IPS-NIHi11 (cell line): ENCODE data around the gene ZNF280B.

ENCODE experiments used
- DNase-seq: peaks from one replicate; pipeline ENCODE4 v3.0.0; 2012; ENCODE audit warnings: mixed read lengths, low spot score

The ZNF280B gene, protein sequence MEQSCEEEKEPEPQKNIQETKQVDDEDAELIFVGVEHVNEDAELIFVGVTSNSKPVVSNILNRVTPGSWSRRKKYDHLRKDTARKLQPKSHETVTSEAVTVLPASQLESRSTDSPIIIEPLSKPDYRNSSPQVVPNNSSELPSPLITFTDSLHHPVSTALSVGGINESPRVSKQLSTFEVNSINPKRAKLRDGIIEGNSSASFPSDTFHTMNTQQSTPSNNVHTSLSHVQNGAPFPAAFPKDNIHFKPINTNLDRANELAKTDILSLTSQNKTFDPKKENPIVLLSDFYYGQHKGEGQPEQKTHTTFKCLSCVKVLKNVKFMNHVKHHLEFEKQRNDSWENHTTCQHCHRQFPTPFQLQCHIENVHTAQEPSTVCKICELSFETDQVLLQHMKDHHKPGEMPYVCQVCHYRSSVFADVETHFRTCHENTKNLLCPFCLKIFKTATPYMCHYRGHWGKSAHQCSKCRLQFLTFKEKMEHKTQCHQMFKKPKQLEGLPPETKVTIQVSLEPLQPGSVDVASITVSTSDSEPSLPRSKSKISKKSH

DNA sequence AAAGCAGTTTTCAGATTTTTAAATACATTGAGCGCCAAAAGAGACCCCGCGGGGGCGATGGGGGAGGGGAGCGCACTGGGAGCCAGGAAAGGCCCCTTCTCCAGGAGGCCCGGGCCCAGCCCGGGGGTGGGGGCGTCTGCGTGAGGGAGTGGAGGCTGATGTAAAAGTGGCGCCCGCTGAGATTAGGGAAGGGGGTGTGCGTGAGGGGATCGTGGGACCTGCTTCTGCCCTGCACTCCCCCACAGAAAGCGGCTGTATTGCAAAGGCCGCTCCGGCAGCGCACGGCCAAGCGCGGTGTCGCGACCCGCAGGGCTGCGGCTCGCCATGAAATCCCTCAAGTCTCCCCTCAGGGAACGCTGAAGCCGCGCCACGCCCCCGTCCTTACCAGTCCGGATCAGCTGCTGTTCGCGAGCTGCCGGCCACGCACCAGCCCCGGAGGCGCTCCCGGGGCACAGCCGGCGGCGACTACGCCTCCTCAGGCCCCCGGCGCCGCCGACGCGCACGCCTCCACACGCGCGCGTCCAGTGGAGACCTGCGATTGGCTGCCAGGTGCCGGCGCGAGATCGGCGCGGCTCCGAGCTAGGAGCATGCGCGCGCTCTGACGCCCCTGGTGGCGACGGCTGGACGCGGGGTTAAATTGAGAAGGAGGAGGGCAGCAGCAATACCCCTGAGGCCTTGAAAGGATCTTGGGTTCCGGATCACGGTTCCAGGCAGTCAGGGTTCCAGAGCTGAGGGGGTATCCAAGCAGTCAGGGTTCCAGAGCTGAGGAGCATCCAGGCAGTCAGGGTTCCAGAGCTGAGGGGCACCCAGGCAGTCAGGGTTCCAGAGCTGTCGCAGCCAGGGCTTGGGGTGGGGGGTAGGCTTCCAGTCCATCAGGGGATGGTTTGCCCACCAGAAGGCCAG lies at the start of gene ZNF280B:
Gene ZNF280B (minus strand): TSS at position 469 of the 903 bp plus-strand sequence. CDS start 19,344 bp downstream, outside the sequence.
- DNase-seq, result peak; percentile 95

DNA sequence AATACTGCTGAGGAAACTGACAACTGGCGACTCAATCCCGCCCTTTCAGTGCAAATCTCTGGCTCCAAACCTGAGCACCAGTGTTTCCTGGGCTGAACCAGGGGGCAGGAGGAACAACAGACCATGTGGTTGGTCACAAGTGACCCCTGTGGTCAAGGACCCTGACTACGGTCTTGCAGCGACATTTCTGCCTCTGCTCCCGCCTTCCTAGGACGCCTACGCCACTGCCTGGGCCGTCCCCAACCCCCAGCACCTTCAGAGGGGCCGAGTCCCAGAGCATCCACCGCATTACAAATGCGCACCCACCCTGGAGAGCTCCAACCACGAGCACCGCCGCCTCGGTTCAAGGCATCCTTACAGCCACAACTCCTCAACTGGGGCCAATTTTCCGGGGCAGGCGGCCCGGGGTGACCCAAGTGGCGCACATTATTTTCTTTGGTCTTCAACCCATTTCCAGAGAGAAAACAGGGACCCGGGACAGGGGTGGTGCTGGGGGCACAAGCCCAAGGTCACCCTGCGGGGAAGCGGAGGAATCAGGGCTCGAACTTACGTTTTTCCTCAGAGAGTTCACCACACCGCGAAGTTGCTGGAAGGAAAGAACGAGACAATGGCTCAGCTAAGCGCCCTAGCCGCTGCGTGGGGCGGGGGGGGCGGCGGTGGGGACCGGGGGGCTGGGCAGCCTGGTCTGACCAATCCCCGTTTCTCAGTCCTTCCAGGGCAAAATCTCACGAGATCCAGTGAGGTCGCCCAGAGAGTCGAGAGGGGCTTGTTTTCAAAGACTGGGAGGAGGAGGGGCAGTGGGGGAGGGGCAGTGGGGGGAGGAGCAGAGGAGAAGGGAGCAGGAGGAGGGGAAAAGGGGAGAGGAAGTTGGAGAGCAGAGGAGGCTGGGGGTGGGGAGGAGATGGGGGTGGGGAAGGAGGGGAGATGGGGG lies 48.7 kb upstream of the ZNF280B start:
- DNase-seq, result no peak

DNA sequence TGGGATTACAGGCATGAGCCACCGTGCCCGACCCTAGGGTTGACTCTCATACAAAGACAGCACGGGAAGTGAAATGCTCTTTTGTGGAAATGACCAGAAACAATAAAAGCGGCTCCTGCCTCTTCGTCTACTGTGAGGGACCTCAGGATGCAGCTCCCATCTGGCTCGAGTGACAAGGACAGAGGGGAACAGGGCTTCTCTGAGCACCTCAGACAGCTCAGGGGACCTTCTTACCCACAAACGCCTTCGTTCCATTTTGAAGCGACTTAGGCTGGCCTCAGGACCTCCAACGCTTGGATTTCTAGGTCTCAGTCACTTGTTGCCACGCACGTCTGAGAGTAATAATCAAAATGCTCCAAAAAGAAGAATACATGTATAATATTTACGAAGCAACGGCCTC lies 48.0 kb upstream of the ZNF280B start:
- DNase-seq, result no peak

DNA sequence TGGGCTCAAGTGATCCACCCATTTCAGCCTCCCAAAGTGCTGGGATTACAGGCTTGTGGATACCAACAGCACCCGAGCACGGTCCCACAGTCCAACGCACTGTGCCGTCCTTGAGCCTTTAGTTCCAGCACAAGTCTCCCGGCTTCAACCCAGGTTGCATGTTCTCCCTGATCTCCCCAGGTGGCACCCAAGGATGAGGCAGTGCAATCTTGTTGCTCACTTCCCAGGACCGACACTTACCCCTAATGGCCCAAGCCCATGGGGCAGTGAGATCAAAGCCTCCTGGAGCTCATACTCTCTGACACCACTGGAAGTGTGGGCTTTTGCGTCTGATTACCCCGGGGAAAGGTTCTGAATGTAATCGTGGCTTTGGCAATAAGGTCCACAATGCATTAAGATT lies 47.1 kb upstream of the ZNF280B start:
- DNase-seq, result no peak

DNA sequence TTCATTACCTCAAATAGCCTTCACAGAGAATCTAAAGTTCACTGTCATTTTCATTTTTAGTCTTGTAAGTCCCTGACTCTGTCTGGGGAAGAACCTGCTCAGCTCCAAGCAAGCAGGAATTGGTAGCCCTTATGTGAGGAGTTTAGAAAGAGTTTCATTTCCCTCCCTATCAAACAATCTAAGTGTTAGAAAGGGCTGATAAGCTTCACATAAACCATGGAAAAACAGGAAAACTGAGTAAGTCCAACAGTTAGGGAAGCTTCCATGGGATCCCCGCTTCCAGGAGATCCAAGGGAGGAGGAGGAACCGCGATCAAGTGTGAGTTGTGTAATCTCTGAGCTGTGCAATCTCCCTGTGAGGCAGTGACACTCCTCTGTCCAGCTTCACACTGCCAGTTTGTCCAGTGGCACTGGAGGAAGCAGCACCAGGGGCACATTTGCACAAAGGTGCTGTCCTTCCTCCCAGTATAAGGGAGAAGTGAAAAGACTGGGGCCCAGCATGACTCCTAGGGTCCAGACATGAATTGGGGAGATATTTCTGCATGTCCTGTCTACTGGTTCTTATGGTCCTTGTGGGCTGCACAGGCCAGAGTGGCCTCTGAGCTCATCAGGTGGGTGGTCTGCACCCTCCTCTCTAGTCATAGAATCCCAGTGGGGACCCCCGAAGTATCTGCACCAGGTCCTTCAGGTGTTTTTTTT lies 46.2 kb upstream of the ZNF280B start:
- no peak for DNase-seq

DNA sequence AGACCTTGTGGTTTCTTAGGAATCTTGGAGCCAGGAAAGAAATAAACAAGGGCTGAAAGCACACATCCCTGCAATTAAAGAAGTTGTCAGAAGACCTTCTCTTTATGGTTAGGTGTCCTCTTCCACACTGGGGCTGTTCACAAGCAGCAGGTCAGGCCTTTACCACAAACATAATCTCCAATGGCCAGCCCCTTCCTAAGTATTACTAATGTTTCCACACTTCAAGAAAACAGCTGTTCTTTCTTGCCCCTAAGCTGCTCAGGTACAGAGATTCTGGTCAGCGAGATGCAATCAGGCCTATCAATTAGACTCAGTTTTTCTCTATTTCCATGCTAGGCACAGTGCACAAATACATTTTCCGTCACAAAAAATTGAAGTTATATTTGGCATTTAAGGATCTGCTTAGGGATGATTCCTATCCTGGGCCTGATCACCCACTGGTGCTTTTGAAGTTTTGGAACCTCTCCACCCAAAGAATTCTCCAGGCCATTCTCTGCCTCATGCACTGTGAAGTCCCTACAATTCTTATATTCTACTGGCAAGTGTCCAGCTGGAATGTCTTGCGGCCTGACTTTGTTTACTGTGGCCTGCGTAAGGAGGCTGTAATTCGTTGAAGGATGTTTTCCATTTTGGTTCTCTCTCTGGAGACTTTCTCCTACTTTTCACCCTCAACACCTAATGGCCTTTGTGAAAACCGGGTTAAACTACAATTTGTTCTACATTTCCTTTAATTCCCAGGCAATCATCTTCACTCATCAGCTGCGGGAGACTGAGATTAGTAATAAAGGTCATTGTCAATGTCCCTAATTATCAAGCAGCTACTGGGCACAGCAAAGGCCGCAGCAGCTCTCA lies 45.4 kb upstream of the ZNF280B start:
- no peak for DNase-seq

DNA sequence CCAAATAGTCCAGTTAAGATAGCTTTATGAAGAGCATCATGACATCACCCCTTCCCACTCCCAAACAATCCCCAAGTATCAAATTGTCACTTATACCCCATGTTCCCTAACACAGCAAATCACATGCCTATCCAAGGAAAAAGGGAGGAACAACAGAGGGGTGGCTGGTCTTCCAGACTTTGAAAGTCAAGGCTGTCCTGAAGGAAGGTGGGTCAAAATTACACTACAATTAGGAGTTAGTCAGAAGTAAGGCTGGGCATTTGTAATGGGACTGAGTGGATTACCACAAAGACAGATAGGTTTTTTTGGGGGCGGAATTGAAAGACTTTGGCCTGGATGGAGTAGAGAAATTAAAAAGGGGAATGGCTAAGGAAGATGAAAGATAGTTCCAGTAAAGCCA lies 44.6 kb upstream of the ZNF280B start:
- DNase-seq, result no peak

DNA sequence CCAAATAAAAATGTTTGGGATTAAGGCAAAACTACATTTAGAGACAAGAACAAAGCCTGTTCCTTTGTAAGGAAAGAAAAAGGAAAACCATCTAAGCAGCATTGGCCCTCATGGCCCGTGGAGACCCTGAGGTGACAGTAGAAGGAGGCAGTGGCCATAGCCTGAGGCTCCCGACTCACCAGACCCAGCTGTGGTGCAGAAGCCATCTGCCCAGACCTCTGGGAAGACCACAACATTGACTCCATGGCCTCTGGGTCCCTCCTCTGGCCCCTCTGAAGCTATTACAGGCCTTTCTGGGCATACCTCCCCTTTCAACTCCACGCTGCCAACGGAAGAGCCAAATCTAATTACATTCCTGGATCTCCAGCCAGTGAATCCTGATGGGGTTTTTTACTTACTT lies 44.1 kb upstream of the ZNF280B start:
- peak; percentile 49 for DNase-seq

DNA sequence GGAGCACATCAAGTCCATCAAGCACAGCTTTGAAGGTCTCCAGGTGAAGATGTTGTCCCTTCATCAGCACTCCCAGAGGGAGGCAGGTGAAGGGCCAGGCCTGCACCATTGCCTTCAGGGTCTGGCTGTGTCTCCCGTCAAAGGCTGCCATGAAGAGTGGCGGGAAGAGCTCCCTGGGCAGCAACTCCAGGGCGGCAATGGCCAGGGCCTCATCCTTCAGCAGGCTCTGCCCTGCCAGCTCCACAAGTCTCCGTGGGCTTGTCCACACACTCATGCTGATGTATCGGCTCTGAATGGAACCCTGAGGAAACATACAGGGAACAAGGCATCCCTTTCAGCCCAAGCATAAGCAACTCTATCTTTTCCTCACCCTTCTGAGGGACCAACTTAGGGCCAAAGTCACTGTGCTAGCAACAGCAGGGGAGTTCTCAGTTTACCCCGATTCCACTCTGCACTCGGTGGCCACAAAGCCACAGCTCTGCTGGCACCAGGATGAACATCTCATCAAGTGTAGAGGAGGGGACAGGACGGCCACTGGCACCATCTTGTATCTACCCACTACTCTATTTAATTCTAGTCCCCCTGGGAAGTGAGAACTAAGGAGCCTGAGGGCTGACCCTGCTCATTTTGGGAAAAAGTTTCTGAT lies 42.4 kb upstream of the ZNF280B start:
- DNase-seq, result no peak

DNA sequence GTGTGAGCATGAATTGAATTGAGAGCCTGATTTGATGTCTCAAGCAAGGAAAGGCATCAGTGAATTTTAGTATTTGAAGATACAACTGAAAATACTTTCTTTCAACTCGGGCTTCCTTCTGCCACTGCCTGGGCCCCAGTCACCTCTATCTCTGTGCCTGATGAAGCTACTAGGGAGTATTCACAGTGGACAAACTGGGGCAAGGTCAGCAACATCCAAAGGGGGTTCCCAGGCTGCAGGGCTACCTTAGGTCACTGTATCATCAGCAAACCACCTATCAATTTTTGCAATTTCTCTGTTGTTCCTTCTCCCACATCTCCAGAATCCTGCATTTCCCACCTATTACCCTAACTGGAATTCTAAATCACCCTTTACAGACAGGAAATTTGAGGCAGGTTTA lies 40.4 kb upstream of the ZNF280B start:
- no peak for DNase-seq

DNA sequence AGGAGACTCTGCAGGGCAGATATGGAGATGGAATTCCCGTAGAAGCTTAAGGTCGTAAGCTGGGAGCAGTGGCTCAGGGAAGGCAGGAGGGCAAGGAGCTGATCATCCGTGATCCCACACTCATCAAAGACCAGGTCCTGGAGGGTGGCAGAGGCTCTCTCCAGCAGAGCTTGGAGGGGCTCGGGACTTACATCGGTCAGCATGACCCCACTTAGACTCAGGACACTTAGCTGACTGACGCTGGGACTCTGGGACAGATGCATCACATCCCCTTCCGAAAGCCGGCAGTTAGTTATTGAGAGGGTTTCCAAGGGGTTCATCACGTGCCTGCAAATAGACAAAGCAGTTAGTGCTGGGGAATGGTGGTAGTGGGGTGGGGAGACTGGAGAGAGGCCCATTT lies 39.8 kb upstream of the ZNF280B start:
- DNase-seq, result no peak

DNA sequence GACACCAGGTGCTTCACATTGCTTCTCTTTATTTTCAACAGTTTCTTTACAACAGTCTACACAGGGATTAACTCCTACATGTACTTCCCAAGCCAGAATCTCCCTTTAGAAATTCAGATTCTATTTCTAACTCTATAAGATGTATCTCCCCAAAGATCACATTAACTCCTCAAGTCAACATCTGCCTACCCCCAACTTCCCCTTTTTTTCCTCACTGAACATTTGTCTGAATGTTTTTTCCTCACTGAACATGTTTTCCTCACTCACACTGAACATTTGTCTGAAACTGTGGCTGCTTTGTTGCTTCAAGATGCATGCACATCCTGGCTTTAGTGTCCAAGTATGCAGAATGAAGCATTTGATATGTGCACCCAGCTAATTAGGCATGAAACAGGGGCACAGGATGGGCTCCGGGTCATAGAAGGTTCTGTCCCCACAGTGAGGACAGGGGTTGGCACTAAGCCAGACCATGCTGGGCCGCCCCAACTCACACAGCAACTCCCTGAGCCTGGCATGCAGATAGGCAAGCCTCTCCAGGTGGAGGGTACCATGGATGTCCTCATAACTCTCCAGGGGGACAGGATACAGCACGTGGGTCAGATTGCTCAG lies 39.3 kb upstream of the ZNF280B start:
- DNase-seq, result no peak

DNA sequence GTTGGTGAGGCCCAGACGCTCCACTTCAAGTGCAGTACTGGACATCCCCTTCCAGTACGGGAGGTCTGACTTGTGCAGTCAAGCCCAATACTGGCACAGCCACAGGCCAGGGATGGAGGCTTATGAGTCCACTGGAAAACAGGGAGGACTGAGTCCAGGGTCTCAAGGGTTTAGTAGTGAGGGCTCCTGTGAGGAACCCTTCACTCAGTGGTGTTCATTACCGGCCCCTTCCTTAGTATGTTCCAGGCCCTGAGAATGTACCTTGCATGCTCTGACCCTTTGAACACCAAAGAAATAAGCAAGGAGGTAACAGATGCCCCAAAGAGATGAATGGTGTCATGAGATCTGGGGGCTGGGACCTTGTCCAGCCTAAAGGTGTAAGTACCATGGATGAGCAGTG lies 38.7 kb upstream of the ZNF280B start:
- no peak for DNase-seq

DNA sequence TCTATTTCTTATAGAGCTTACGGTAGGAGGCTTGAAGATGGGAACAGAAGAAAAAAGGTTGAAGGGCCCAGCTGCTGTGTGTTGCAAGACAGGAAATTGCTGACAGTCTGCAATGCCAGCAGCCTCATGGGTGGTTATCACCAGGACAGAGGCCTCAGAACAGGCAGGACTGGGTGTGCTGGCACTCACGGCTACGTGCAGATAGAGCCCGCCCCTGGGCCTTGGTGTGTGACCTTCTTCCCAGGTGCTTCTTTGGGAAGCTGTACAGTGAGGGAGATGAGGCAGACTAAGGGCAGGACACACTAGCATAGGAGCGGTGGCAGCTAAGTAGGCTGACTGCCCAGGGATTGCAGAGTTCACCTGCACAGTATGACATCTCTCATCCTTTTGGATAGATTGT lies 37.9 kb upstream of the ZNF280B start:
- DNase-seq, result no peak

DNA sequence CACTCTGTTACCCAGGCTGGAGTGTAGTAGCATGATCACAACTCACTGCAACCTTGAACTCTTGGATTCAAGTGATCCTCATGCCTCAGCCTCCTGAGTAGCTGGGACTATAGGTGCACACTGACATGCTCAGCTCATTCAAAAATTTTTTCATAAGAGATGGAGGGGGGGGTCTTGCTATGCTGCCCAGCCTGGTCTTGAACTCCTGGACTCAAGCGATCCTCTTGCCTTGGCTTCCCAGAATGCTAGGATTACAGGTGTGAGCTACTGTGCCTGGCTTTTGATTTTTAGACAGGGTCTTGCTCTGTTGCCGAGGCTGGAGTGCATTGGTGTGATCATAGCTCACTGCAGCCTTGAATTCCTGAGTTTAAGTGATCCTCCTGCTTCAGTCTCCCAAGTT lies 36.5 kb upstream of the ZNF280B start:
- no peak for DNase-seq

DNA sequence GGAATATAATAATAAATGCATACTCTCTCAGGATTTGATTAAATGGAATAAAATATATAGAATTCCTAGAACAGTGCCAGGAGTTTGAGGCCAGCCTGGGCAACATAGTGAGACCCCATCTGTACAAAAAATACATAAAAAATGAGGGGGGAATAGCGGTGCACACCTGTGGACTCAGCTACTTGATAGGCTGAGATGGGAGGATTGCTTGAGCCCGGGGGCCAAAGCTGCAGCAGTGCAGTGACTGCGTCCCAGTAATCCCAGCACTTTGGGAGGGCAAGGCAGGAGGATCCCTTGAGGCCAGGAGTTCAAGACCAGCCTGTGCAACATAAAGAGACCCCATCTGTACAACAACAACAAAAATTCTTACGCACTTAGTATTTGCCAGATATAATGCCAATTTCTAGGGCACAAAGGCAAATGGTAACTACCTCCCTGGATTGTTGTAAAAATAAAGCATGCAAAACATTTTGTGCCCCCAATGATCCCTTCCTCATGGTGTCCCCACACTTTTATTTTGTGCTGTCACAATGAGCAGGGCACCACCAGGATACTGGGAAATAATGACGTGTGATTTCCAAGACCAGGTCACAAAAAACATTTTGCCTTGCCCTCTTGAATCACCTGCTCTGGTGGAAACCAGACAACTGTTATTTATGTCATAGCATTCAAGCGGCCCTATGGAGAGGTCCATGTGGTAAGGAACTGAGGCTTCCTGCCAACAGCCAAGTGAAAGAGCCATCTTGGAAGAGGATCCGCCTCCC lies 29.9 kb upstream of the ZNF280B start:
- DNase-seq, result no peak

DNA sequence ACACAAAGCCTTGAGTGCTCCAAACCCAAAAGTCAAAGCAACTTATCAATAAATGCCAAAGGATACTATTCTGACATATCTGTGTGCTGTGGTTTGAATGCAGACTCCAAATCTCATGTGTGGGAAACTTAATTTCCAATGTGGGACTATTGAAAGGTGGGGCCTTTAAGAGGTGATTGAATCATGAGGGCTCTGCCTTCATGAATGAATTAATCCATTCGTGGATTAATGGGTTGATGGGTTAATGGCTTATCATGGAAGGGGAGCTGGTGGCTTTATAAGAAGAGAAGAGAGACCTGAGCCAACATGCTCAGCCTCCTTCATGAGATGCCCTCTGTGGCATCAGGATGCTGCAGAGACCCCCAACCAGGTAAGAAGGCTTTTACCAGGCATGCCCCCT lies 28.4 kb upstream of the ZNF280B start:
- no peak for DNase-seq

DNA sequence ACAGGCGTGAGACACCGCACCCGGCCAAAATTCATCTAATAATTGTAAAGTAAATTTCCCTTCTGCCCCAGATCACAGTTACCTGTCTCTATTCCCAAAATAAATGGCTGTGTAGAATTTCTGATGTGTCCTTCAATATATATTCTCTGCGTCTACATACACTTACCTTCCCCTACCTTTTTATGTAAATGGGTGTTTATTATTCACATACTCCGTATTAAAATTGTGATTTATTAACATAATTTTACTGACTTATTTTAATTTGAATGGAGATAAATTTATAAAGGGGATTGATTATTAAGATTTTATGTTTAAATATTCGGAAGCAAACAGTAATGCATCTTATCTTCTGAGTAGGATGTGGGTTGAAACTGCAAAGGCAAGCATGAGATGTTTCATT lies 28.0 kb upstream of the ZNF280B start:
- DNase-seq, result no peak

DNA sequence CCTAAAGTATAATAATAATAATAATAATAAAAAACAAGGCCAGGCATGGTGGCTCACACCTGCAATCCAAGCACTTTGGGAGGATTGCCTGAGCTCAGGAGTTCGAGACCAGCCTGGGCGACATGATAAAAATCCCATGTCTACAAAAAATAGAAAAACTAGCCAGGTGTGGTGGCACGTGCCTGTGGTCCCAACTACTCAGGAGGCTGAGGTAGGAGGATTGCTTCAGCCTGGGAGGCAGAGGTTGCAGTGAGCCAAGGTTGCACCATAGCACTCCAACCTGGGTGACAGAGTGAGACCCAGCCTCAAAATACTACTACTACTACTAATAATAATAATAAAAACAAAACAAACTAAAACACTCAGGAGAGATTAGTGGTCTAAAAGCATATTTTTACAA lies 27.1 kb upstream of the ZNF280B start:
- DNase-seq, result no peak
